Measurements from ENCODE around the gene CDC42EP2. TPM values are rescaled to one million over a fixed set of nuclear protein-coding genes. Genes with fewer than 3 reads are reported as not detected.

CDC42EP2 gene
- total RNA-seq, 3 donors from 2014 or later (not counting 1 experiment from before 2014, with no cell fraction given), result 1.4 to 1.5 (median 1.5) TPM

DNA sequence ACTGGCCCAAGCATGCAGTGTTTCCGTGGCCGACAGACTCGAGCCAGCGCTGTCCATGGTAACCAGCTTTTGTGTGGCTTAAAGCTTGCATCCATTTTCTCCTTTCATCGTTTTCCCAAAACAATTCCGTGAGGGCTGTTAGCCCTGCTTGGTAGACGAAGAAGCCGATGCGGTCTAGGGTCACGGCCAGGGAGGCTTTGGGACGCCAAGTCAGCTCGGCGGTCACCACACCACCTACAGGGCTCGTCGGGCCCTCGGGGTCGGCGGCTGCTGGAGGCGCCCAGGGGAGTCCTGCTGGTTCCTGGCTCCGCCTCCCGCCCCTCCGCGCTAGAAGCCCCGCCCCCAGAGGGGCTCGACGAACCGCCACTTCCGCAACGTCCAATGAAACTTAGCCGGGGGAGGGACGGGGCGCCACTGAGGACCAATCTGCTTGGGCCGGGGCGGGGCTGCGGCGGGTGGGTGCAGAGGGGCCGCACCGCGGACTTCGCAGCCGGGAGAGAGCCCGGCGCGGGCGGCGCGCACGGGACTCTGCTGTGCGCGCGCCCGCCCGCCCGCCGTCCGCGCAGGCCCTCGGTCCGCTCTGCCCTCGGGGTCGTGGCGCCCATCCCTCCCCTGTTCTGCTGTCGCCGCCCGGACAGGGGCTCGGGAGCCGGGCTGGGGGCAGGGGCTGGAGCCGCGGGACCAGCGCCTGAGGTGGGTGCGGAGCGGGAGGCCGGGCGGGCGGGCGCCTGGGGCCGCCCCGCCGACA, 39.8 kb downstream of the CDC42EP2 start, which contains the start of gene TIGD3:
Gene TIGD3 (plus strand): TSS at position 487 of the 748 bp plus-strand sequence. CDS start 1,058 bp downstream, outside the sequence.
- Histone ChIP-seq H3K4me3 (ENCODE audit: low read length) (peak within 1 kb of the TSS; percentile 49), H3K9me3 (ENCODE audit: control insufficient read depth, insufficient read depth, low read length) (no peaks in the 10 kb centered on the region), H3K36me3 (ENCODE audit: control insufficient read depth, insufficient read depth, low read length) (peaks cover 22% of the 10 kb centered on the region), H3K27ac (ENCODE audit: low read length) (peak within 1 kb of the TSS; percentile 44), H3K4me1 (ENCODE audit: control insufficient read depth, insufficient read depth, low read length) (peaks cover 19% of the 10 kb centered on the region), H3K27me3 (ENCODE audit: control insufficient read depth, insufficient read depth, low read length) (no peaks in the 10 kb centered on the region)
- H3K36me3 Mint-ChIP-seq, result no peaks in the 10 kb centered on the region
- intact Hi-C loops (cut with micrococcal nuclease), result loop anchor here (1.0 to 10.0 kb wide), 2 partner anchors 21 to 430 kb away; partner anchors contain the start of genes AP5B1, DPF2 and OVOL1
- H3K27me3 Mint-ChIP-seq (ENCODE audit: low read depth in 2 of 2), result no peaks in the 10 kb centered on the region
- peak; percentile 96 to 97 for DNase-seq
- ATAC-seq, result peak; percentile 96 to 99 (median 97)
- TF ChIP-seq, protein P1, sequence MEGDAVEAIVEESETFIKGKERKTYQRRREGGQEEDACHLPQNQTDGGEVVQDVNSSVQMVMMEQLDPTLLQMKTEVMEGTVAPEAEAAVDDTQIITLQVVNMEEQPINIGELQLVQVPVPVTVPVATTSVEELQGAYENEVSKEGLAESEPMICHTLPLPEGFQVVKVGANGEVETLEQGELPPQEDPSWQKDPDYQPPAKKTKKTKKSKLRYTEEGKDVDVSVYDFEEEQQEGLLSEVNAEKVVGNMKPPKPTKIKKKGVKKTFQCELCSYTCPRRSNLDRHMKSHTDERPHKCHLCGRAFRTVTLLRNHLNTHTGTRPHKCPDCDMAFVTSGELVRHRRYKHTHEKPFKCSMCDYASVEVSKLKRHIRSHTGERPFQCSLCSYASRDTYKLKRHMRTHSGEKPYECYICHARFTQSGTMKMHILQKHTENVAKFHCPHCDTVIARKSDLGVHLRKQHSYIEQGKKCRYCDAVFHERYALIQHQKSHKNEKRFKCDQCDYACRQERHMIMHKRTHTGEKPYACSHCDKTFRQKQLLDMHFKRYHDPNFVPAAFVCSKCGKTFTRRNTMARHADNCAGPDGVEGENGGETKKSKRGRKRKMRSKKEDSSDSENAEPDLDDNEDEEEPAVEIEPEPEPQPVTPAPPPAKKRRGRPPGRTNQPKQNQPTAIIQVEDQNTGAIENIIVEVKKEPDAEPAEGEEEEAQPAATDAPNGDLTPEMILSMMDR (IDR thresholded peaks at IDR 0.05), result no peak
- peak within 1 kb of the TSS; percentile 79 to 94 for H3K27ac Mint-ChIP-seq
- H3K9me3 Mint-ChIP-seq, result no peaks in the 10 kb centered on the region
- H3K4me1 Mint-ChIP-seq, result peaks cover 15 to 20% of the 10 kb centered on the region in 2 donors
- under 1% methylated on average over 79 of the region's 79 CpGs for WGBS (ENCODE audit: insufficient coverage)
- peak within 1 kb of the TSS; percentile 92 for H3K4me3 Mint-ChIP-seq

DNA sequence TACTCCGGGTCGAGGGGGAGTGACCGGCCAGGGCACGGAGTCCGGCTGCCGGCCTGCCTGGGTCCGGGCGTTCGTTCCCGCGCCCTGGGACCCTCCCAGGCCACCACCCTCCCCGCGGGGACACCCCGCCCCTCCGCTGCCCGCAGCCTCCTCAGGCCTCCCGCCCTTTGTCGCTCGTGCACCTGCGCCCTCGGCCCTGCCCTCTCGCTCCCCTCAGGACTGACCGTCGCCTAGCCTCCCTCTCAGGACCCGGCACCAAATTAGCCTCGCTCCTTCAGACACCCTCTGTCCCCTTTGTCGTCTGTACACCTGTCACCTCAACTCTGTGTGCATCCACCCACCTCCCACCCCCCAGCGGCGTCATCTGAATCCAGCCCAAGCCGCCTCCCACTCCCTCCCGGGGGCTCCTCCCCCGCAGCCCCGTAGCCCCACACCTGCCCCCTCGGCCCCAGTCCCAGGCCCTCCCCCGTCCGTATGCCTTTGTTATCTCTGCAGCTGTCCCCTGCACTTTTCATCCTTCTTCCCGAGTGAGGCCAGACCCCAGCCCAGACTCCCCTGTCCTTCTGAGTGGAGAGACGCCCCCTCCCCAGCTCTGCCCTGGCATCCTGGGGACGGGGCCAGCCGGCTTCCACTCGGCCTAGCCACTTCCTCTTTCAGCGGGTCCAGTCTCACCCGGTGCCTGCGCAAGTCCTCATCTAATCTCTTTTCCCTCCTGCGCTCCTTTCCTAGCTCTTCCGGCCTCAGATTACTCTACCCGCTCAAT, 40.5 kb downstream of the CDC42EP2 start:
- Mint-ChIP-seq H3K27ac (peak overlapping the region; percentile 11 to 94), H3K36me3 (no peaks in the 10 kb centered on the region), H3K27me3 (ENCODE audit: low read depth in 2 of 2) (no peaks in the 10 kb centered on the region), H3K4me3 (peak overlapping the region; percentile 92), H3K4me1 (peaks cover 15 to 20% of the 10 kb centered on the region in 2 donors), H3K9me3 (no peaks in the 10 kb centered on the region)
- WGBS (ENCODE audit: insufficient coverage), result 1% methylated on average over 47 of the region's 47 CpGs
- no peaks in the 10 kb centered on the region for H3K27me3 ChIP-seq (ENCODE audit: control insufficient read depth, insufficient read depth, low read length)
- no peaks in the 10 kb centered on the region for H3K9me3 ChIP-seq (ENCODE audit: control insufficient read depth, insufficient read depth, low read length)
- H3K4me3 ChIP-seq (ENCODE audit: low read length), result peak overlapping the region; percentile 49
- TF ChIP-seq, protein P1 (IDR thresholded peaks at IDR 0.05), result no peak
- DNase-seq, result peak; percentile 36 to 76
- H3K27ac ChIP-seq (ENCODE audit: low read length), result no peak overlapping the region
- intact Hi-C loops (cut with micrococcal nuclease), result loop anchor here (10.0 kb wide), 1 partner anchor 430 kb away; the partner anchor contains the start of genes AP5B1 and OVOL1
- peaks cover 19% of the 10 kb centered on the region for H3K36me3 ChIP-seq (ENCODE audit: control insufficient read depth, insufficient read depth, low read length)
- peaks cover 19% of the 10 kb centered on the region for H3K4me1 ChIP-seq (ENCODE audit: control insufficient read depth, insufficient read depth, low read length)
- peak; percentile 21 to 38 (median 30) for ATAC-seq

DNA sequence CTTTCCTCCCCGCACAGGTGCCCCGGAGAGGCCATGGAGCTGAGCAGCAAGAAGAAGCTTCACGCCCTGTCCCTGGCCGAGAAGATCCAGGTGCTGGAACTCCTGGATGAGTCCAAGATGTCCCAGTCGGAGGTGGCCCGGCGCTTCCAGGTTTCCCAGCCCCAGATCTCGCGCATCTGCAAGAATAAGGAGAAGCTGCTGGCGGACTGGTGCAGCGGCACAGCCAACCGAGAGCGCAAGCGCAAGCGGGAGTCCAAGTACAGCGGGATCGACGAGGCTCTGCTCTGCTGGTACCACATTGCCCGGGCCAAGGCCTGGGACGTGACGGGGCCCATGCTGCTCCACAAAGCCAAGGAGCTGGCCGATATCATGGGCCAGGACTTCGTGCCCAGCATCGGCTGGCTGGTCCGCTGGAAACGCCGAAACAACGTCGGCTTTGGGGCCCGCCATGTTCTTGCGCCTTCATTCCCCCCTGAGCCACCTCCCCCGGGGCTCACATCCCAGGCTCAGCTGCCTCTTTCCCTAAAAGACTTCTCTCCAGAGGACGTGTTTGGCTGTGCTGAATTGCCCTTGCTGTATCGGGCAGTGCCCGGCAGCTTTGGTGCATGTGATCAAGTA, 41.2 kb downstream of the CDC42EP2 start:
- Histone ChIP-seq H3K36me3 (ENCODE audit: control insufficient read depth, insufficient read depth, low read length) (peaks cover 17% of the 10 kb centered on the region), H3K9me3 (ENCODE audit: control insufficient read depth, insufficient read depth, low read length) (no peaks in the 10 kb centered on the region), H3K27ac (ENCODE audit: low read length) (no peak overlapping the region), H3K4me1 (ENCODE audit: control insufficient read depth, insufficient read depth, low read length) (peaks cover 19% of the 10 kb centered on the region), H3K4me3 (ENCODE audit: low read length) (peak overlapping the region; percentile 49), H3K27me3 (ENCODE audit: control insufficient read depth, insufficient read depth, low read length) (no peaks in the 10 kb centered on the region)
- no peaks in the 10 kb centered on the region for H3K9me3 Mint-ChIP-seq
- ATAC-seq, result no peak
- H3K4me3 Mint-ChIP-seq, result peak overlapping the region; percentile 92
- intact Hi-C loops (cut with micrococcal nuclease), result loop anchor here (10.0 kb wide), 1 partner anchor 429 kb away; the partner anchor contains the start of genes AP5B1 and OVOL1
- H3K4me1 Mint-ChIP-seq, result peaks cover 15 to 20% of the 10 kb centered on the region in 2 donors
- H3K27ac Mint-ChIP-seq, result peak overlapping the region; percentile 11 to 94
- DNase-seq, result no peak
- TF ChIP-seq, protein P1 (IDR thresholded peaks at IDR 0.05), result no peak
- H3K36me3 Mint-ChIP-seq, result no peaks in the 10 kb centered on the region
- WGBS (ENCODE audit: insufficient coverage), result 77% methylated on average over 35 of the region's 35 CpGs
- no peaks in the 10 kb centered on the region for H3K27me3 Mint-ChIP-seq (ENCODE audit: low read depth in 2 of 2)

All from natural killer cell (primary cell).